ENCODE measurements around the gene TPSD1.

DNA sequence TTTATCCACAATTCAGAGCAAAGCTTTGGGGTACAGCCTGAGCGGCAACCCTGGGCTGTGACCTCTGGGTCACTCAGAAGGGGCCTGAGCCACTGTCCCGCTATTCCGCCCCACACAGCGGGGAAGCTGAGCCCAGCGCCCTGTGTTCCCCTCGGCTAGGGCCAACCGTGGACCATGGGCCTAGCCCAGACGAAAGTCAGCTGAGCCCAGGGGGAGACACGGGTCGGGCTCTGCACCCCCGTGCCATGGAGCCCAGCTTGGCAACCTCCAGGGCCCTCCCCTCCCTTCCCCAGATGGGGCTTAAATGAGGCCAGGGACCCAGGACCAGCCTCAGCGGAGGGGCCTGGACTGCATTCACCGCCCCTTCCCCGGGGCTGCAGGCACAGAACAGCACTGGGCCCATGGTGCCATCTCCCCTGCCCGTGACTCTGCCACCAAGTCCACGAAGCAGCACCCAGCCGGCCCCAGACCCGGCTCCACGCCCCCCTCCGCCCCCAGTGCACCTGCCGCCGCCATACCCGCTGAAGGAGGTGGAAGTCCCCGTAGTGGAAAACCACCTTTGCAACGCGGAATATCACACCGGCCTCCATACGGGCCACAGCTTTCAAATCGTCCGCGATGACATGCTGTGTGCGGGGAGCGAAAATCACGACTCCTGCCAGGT, 1.8 kb downstream of the TPSD1 start:
- TF ChIP-seq EZH2 (IDR thresholded peaks at IDR 0.05; ENCODE audit: insufficient read depth, poor library complexity, severe bottlenecking), result no peak
- no peak for TF ChIP-seq EZH2phosphoT487 (IDR thresholded peaks at IDR 0.05; ENCODE audit: insufficient read depth, low read depth)
